ENCODE results near the gene RAB5IF.

DNA sequence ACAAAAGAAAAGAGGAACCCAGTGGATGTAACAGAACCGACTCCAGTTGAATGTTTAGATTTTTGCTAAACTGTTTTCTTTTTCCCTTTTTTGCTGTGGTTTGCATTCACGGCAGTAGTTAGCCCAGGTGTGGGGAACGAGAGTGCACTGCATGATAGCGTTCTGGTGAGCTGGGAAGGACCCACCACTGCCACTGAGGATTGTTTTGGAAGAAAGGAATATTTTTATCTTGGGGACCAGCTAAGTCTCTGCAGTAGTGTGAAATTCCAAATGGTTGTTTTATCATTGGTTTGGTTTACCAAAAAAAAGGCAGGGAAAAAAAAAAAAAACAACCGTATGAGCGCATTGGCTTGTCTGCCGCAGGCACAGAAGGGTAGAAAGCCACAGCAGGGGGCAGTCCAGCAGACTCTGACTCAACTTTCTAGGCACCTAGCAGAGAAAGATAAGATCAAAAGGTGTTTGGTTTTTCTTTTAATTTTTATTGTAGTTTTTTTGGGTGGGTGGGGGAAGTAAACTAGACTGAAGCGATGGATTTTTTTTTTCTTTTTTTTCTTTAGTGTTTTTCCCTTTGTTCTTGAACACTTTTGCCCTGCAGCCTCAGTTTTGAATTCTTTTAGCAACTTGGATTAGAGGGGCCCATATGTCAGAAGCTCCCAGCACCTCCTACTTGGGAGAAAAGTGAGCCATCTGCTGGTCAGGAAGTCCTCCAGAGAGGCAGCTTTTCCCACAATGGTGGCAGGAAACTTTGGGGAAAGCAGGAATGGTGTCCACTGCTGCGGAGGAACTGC, 13.5 kb upstream of the RAB5IF start:
- no peak for TF ChIP-seq POLR2AphosphoS5 (IDR thresholded peaks at IDR 0.05; ENCODE audit: low read depth, low read length)
- no peak for TF ChIP-seq POLR2A (IDR thresholded peaks at IDR 0.05; ENCODE audit: low read depth, low read length)

Data from GM12892 (cell line).